ENCODE results near the gene MAGEA4. TPM values are rescaled to one million over a fixed set of nuclear protein-coding genes. Genes with fewer than 3 reads are reported as not detected.
"Not testable (repeated sequence)": the region's sequence is repeated elsewhere in the genome, so short reads cannot be mapped to it uniquely, and the experiment has no call there.

MAGEA4 gene, protein sequence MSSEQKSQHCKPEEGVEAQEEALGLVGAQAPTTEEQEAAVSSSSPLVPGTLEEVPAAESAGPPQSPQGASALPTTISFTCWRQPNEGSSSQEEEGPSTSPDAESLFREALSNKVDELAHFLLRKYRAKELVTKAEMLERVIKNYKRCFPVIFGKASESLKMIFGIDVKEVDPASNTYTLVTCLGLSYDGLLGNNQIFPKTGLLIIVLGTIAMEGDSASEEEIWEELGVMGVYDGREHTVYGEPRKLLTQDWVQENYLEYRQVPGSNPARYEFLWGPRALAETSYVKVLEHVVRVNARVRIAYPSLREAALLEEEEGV
- not detected for total RNA-seq

DNA sequence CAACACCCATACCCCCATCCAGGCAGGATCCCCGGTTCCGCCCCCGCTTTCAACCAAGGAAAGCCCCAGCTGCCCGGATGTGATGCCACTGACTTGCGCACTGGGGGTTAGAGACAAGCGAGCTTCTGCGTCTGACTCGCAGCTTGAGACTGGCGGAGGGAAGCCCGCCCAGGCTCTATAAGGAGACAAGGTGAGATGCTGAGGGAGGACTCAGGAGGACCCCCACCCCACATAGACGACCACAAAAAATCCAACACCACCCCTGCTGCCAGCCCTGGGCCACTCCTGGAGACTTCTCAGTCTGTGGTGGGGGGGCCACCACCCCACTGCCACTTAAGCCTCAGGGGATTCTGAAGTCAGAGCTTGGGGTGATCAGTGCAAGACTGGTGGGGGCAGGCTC is at the start of gene MAGEA4:
Gene MAGEA4 (plus strand): TSS at position 110 of the 400 bp plus-strand sequence. CDS start 10,776 bp downstream, outside the sequence.
- ATAC-seq: no peak

DNA sequence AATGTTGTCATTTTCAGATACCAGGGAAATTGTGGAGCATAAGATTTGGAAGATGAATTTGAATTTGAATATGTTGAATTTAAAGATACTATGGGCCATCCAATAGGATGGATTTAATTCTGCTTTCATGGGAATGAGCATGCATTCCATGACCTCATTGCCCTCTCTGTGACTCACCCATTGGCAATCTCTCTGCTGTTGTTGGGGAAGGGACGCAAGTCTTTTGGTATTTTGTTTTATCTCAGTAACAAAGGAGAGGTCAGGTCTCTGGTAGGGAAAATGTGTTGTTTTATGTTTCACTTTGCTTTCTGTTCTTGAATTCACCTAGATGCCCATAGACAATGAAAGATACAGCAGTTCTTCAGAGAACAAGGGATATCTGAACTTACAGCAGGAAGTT is 42.1 kb upstream of the MAGEA4 start:
- no peak for ATAC-seq

DNA sequence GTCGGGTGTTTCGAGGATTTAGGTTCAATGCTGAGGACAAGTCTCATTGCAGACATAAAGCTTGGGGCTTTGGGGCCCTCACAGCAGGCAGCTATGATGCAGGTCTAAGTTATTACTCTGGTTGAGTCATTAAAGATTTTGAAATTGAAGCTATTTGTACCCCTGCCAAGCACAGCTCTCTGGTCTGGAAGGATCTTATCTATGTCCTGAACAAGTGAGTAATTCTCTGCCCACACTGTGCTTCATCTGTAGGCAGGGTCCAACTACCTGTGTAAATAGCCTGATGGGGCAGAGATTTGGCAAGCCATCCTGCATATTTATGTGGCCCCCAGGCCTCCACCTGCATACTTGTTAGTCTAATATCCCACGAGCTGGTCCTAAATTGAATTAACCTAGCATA is 41.4 kb upstream of the MAGEA4 start:
- peak; percentile 45 for ATAC-seq

DNA sequence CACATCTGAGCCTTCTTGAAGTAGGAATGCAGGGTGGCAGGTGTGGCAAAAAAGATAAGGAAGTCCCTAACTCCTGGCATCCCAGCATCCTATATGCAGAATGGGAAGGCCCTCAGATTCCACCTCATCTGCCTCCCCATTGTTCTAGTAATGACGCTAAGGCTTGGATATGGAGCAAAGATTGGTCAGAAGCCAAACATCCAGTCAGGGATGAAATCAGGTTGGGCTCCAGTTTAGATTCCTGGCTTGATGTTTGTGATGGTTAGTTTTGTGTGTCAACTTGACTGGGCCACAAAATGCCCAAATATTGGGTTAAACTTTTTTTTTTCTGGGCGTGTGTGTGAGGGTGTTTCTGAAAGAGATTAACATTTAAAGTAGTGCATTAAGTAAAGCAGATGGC is 39.6 kb upstream of the MAGEA4 start:
- no peak for ATAC-seq

DNA sequence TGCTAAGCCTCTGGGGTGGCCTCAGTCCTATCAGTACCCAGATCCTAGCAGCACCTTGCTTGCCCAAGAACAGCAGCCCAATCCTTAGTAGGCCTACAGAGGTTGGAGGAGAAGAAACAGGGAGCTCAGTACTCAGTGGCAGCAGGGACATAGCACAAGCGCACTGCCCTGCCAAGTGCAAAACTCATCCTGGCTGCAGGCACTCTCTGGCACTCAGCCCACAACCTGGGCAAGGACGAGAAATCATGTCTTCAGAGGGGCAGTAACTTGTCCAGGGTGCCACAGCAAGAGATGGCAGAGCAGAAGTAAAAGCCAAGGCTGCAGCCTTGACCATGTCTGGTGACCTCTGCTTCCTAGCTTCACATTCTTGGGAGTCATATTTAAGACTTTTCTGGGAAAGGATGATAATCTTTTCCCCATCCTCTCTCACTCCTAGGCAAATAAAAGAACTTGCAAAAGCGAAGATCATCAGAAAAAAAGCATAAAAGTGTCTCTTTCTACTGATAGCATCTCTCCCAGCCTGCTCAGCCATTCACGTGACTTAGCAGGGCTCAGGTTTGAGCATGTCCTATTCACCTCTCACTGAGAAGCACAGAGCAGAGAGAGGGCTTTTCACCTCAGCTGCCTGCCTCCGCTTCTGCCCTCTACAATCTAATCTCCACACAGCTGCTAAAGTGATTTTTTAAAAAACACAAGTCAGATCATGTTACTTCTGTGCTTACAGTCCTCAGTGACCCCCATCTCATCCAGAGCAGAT is 37.2 kb upstream of the MAGEA4 start:
- ATAC-seq: no peak

DNA sequence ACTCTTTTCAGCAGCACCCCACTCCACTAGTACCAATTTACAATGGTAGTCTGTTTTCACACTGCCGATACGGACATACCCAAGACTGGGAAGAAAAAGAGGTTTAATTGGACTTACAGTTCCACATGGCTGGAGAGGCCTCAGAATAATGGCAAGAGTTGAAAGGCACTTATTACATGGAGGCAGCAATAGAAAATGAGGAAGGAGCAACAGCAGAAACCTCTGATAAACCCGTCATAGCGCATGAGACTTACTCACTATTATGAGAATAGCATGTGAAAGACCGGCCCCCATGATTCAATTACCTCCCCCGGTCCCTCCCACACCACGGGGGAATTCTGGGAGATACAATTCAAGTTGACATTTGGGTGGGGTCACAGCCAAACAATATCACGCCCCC is 34.1 kb upstream of the MAGEA4 start:
- ATAC-seq: no peak

DNA sequence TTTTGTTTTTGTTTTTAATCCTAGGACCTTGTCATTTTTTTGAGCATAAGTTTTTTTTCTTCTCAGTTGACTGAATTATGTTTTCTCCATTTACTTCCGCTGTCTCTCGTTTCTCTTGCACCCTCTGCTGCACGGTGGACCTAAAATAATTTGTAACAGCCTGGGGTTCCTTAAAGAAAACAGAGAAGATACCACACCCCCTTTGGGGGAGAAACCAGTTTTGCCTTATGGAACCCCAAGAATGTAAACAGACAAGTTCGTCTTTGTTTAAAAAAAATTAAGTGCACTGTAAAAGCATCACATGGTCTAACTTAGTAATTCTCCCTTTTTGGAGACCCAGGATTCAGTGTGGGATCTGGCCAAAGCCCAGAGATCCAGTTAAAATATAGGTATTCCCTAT is 32.8 kb upstream of the MAGEA4 start:
- ATAC-seq: no peak

DNA sequence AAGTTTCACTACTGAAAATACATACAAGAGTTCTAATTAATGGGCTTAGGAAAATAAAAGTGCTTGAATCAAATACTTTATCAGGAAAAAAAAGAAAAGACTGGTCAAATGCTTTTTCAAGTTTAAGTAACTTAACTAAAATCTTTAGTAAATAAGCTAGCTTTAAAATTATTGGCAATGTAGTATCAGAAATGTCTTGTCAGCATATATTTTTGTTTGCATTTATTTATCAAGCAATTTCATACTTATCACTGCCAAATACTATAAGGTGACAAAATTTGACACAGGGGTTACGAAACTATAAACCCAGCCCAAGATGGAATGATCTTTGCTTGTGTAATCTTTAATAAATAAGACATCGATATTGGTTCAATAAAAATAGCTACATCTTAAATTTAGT is 31.8 kb upstream of the MAGEA4 start:
- no peak for ATAC-seq

DNA sequence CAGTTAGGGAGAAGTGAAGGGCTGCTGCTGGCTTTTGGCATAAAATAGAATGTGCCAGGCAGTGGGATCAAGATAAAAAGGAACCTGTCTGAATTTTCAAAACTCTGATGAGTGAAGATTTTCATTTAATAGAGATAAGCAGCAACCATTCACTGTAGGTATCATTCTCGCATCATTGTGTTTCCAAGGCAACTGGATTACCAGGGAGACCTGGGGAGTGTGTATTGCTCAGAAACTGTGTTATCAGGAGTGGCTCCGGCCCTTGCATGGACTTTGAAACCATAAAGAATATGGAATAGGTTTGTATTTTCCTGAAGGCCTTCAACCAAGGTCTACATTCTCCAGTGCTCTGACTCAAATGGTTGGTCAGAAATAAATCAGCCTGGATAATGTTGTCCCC is 23.3 kb upstream of the MAGEA4 start:
- no peak for ATAC-seq

DNA sequence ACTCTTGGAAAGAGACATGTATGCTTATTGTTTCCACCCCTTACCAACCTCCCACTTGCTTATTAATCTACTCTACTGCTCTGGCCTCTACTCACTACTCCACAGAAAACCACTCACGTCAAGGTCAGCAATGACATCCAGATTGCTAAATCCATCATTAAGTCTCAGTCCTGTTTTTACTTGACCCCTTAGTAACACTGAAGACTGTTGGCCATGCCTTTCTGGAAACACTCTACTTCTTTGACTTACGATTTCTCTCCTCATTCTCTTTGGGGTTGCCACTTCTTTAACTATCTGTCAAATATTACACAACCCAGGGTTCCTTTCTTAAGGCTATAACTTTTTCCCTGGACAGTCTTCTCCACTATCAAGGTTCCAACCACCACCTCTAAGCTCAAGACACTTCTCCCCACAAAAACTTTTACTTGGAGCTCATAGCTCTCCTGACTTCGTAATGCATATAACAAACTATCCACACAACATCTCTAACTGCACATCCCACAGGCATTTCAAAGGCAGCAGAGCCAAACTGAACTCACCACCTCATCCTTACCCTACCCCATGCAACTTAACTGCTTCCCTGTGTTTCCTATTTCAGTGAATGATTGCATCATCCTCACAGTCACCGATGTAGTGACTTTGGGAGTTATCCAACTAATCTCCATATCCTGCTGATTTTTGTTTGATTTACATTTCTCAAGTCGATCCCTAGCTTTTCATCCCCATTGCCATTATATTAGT is 15.8 kb upstream of the MAGEA4 start:
- peak; percentile 50 for ATAC-seq

DNA sequence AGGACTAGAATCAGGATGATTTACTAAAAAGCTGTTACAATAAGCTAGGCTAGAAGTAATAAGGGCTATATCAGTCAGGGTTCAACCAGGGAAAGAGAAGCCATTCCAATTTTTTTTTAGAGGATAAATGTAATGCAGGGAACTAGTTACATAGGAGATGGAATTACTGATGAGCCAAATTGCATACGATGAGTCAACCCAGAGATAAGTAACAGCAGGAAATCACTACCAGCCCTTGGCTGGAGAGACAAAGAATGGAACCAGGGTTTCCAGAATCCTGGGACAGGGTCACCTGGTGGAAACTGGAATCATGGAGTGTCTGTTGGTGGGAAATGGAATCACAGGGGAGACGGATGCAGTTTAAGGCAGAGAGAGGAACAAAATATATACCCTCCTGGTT is 13.1 kb upstream of the MAGEA4 start:
- ATAC-seq: no peak

DNA sequence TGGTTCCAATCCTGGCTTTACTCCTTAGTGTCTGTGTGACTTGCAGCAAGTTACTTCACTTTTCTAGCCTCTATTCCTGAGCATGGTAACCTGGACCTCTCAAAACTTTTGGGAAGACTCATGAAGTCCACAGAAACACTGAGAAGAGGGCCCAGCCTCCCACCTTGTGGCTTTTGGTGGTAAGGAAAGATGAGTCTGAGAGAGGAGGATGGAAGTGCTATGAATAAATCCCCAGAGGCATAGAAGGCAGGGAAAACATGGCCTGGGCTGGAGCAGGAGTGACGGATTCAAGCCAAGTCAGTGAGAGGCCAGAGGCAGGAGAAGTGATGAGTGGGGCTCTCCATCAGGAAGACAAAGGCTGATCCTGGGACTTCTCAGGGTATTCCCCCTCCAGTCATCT is 10.9 kb upstream of the MAGEA4 start:
- ATAC-seq: no peak

DNA sequence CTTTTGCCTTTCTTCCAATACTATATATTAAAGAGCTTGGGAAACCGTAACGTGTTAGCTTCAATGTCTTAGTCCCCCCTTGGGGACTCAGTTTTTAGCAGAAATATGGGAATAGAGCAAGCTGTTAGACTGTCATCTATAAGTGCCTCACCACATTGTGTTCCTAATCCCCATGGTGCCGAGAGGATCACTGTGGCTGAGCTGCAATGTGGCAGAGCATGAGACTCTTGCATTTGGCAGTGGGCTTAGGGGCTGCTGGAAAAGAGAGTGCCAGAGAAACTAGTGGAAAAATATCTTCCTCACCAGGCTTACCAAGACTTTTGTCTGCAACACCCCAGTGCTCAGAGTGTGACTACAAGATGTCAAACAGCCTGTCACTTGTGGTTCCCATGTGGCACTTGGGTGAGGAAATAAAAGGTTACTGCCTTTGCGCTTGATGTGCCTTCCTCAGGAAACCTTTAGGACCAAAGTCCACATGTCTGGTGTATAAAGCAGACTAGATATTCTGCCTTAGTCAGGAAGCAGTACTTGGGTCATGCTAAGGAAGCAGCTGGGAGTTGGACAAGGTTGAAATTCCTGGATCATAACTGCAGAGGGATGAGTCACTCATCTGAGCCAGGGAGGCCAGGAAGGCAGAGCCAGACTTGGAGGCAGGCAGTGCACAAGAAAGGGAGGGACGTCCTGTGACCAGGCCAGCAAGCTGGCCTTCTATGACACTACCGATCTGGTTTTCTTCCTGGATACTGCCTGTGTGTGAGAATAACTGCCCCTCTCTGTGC is 9.7 kb upstream of the MAGEA4 start:
- ATAC-seq: peak; percentile 83

DNA sequence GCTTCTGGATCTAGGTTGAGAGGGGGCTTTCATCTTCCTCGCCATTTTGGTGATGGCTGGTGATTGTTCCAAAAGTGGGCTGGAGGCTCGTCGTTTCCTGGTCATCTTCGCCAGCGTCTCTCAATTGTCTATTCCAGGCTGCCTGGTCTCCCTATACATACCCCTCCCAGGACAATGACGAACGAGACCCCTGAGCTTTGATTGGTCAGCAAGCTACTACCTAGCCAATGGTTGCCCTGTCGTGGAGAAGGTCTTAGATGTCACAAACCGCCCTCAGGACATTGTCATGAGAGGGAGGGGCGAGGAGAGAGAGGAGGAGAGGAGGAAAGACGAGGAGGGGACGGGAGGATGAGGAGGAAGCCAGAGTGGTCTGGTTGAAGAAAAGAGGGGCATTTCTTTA is 7.7 kb upstream of the MAGEA4 start:
- no peak for ATAC-seq

DNA sequence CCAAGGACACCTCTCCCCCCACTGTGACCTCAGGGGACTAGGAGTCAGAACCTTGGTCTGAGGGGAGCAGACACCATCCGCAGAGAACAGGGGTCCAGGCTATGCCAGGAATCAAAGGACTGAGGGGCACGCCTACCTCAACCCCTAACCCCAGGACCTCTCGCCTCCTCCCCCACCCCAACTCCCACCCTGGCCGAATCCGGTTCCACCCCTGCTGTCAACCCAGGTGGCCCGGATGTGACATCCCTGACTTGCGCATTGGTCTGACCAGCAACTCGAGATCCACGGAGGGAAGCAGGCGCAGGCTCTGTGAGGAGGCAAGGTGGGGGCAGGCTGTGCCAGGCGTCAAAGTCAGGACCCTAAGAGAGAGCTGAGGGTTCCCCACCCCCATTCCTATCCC is 468 bp upstream of the MAGEA4 start:
- no peak for ATAC-seq

DNA sequence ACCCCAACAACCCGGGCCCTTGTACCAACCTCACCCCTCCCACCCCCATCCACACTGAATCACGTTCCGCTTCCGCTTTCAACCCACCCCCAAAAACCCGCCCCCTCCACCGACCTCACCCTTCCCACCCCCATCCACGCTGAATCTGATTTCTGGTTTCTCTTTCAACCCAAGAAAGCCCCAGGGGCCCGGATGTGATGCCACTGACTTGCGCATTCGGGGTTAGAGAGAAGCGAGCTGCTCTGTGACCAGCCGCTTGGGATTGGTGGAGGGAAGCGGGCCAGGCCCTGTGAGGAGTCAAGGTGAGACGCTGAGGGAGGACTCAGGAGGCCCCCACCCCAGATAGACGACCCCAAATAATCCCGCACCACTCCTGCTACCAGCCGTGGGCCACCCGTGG is 6.0 kb downstream of the MAGEA4 start:
- not testable (repeated sequence) for ATAC-seq

DNA sequence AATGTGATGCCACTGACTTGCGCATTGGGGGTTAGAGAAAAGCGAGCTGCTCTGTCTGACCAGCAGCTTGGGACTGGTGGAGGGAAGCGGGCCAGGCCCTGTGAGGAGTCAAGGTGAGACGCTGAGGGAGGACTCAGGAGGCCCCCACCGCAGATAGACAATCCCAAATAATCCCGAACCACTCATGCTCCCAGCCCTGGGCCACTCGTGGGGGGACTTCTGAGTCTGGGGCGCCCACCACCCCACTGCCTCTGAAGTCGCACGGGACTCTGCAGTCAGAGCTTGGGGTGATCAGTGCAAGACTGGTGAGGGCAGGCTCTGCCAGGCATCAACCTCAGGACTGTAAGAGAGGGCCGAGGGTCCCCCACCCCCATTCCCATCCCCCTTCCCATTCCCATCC is 6.9 kb downstream of the MAGEA4 start:
- no peak for ATAC-seq

DNA sequence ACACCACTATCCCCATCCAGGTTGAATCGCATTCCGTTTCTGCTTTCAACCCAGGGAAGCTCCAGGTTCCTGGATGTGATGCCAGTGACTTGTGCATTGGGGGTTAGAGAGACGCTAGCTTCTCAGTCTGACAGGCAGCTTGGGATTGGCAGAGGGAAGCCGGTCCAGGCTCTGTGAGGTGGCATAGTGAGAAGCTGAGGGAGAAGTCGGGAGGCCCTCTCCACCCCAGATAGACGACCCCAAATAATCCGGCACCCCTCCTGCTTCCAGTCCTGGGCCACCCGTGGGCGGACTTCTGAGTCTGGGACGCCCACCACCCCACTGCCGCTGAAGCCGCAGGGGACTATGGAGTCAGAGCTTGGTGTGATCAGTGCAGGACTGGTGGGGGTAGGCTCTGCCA is 7.4 kb downstream of the MAGEA4 start:
- no peak for ATAC-seq

DNA sequence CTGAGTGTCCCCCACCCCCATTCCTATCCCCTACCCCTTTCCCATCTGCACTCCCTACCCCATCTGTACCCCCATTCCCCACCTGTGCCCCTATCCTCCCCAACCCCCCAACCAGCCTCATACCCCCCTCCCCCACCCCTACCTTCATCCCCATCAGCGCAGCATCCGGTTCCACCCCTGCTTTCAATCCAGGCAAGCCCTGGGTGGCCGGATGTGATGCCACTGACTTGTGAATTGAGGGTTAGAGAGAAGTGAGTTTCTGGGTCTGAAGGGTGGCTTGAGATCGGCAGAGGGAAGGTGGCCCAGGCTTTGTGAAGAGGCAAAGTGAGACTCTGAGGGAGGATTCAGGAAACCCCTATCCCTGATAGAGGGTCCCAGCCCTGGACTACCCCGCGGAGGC is 7.8 kb downstream of the MAGEA4 start:
- ATAC-seq: no peak

DNA sequence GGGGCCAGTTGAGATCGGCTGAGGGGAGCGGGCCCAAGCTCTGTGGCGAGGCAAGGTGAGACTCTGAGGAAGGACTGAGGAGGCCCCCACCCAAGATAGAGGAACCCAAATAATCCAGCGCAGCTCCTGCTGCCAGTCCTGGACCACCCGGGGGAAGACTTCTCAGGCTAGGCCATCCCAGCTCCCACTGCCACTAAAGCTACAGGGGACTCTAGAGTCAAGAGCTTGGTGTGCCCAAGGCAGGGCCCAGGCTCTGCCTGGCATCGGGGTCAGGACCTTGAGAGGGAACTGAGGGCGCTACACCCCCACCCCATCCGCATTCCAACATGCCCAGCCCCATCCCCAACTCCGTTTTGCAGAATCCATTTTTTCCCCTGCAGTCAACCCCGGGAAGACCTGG is 8.6 kb downstream of the MAGEA4 start:
- no peak for ATAC-seq

DNA sequence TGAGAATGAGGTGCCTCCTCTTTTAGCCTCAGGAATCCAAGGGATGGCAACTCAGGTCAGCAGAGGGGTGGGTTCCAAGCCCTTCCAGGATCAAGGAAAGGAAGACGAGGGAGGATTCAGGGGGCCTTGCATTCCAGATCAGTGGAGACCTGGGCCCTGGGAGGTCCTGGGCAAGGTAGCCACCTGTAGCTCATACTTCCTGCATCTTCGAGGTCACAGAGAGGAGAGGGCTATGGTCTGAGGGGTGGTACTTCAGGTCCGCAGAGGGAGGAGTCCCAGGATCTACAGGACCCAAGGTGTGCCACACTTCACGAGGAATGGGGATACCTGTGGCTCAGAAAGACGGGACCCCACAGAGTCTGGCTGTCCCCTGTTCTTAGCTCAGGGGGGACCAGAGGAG is 9.2 kb downstream of the MAGEA4 start:
- no peak for ATAC-seq

DNA sequence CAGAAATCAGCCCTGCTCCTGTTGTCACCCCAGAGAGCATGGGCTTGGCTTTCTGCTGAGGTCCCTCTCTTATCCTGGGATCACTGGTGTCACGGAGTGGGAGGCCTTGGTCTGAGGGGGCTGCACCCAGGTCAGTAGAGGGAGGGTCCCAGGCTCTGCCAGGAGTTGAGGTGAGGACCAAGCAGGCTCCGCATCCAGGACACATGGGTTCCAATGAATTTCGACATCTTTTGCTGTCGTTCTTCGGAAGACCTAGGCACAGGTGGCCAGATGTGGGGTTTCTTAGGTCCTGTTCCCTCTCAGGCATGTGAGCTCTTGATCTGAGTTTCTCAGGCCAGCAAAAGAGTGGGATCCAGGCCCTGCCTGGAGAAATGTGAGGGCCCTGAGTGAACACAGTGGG is 10.0 kb downstream of the MAGEA4 start:
- no peak for ATAC-seq

DNA sequence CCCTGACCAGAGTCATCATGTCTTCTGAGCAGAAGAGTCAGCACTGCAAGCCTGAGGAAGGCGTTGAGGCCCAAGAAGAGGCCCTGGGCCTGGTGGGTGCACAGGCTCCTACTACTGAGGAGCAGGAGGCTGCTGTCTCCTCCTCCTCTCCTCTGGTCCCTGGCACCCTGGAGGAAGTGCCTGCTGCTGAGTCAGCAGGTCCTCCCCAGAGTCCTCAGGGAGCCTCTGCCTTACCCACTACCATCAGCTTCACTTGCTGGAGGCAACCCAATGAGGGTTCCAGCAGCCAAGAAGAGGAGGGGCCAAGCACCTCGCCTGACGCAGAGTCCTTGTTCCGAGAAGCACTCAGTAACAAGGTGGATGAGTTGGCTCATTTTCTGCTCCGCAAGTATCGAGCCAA is 11.0 kb downstream of the MAGEA4 start:
- no peak for ATAC-seq
